Trophoblast cell (in vitro differentiated cells and primary cell): ENCODE data around the gene PIP5K1C.
A peak's percentile ranks its signal among the peaks of the same experiment; 100 is the strongest.

Experiments used
- DNase-seq, 2 donors: peaks; one replicate each; pipeline ENCODE4 v3.0.0-alpha.2; 2016
- H2AFZ ChIP-seq: 2 replicates; pipeline ENCODE4 v1.6.1; 2013; ENCODE audit warnings: low read length, moderate library complexity, mild to moderate bottlenecking; ENCODE audit not compliant: insufficient read depth, poor library complexity
- H2AK5ac ChIP-seq: 2 replicates; pipeline ENCODE4 v1.6.1; 2013; ENCODE audit warnings: mild to moderate bottlenecking, low read length
- H2BK120ac ChIP-seq: 2 replicates; pipeline ENCODE4 v1.6.1; 2013; ENCODE audit warnings: low read length, mild to moderate bottlenecking, moderate library complexity; ENCODE audit not compliant: insufficient read depth, poor library complexity
- H2BK12ac ChIP-seq: 2 replicates; pipeline ENCODE4 v1.6.1; 2013; ENCODE audit warnings: mild to moderate bottlenecking, low read length, moderate library complexity
- H2BK5ac ChIP-seq: 2 replicates; pipeline ENCODE4 v1.6.1; 2013; ENCODE audit warnings: low read length, low read depth, moderate library complexity, mild to moderate bottlenecking; ENCODE audit not compliant: poor library complexity
- H3K14ac ChIP-seq: 2 replicates; pipeline ENCODE4 v1.6.1; 2013; ENCODE audit warnings: mild to moderate bottlenecking, low read length
- H3K18ac ChIP-seq: 2 replicates; pipeline ENCODE4 v1.6.1; 2013; ENCODE audit warnings: mild to moderate bottlenecking, low read length
- H3K23ac ChIP-seq: 2 replicates; pipeline ENCODE4 v1.6.1; 2013; ENCODE audit warnings: low read length
- H3K27ac ChIP-seq: 2 replicates; pipeline ENCODE4 v1.5.1; 2013; ENCODE audit warnings: low read depth, mild to moderate bottlenecking, inconsistent platforms, low read length, moderate library complexity
- H3K27me3 ChIP-seq: 2 replicates; pipeline ENCODE4 v1.6.1; 2013; ENCODE audit warnings: inconsistent platforms, mild to moderate bottlenecking, low read length, moderate library complexity; ENCODE audit not compliant: insufficient read depth
- H3K36me3 ChIP-seq, 2 experiments: 1 replicate in 1 of 2; 2 replicates in 1 of 2; pipeline ENCODE4 v1.6.1; 2013; ENCODE audit warnings: low read length in 2 of 2, mild to moderate bottlenecking in 2 of 2, moderate library complexity in 1 of 2; ENCODE audit not compliant: insufficient read depth in 2 of 2, control insufficient read depth in 1 of 2
- H3K4ac ChIP-seq: 2 replicates; pipeline ENCODE4 v1.6.1; 2013; ENCODE audit warnings: low read depth, mild to moderate bottlenecking, low read length, moderate library complexity
- H3K4me1 ChIP-seq, 2 experiments: 1 replicate in 1 of 2; 2 replicates in 1 of 2; pipeline ENCODE4 v1.6.1; 2013; ENCODE audit warnings: low read length in 2 of 2, mild to moderate bottlenecking in 2 of 2, moderate library complexity in 1 of 2; ENCODE audit not compliant: insufficient read depth in 2 of 2, control insufficient read depth in 1 of 2
- H3K4me2 ChIP-seq: 2 replicates; pipeline ENCODE4 v1.6.1; 2013; ENCODE audit warnings: inconsistent platforms, mild to moderate bottlenecking, low read length, moderate library complexity
- H3K4me3 ChIP-seq: 2 replicates; pipeline ENCODE4 v1.5.1; 2013; ENCODE audit warnings: mild to moderate bottlenecking, low read depth, low read length, inconsistent platforms
- H3K79me1 ChIP-seq: one replicate; pipeline ENCODE4 v1.6.1; 2013; ENCODE audit warnings: low read length
- H3K79me2 ChIP-seq: 2 replicates; pipeline ENCODE4 v1.6.1; 2013; ENCODE audit warnings: low read length, mild to moderate bottlenecking; ENCODE audit not compliant: control insufficient read depth, insufficient read depth, poor library complexity
- H3K9ac ChIP-seq: 2 replicates; pipeline ENCODE4 v1.6.1; 2013; ENCODE audit warnings: mild to moderate bottlenecking, low read length
- H3K9me3 ChIP-seq: 2 replicates; pipeline ENCODE4 v1.6.1; 2013; ENCODE audit warnings: low read depth, mild to moderate bottlenecking, control low read depth, inconsistent platforms, low read length; ENCODE audit not compliant: insufficient read depth
- H4K12ac ChIP-seq: 2 replicates; pipeline ENCODE4 v1.6.1; 2013; ENCODE audit warnings: low read depth, mild to moderate bottlenecking, low read length, moderate library complexity
- H4K8ac ChIP-seq: 2 replicates; pipeline ENCODE4 v1.6.1; 2013; ENCODE audit warnings: low read depth, mild to moderate bottlenecking, low read length, moderate library complexity
- H4K91ac ChIP-seq: one replicate; pipeline ENCODE4 v1.6.1; 2013; ENCODE audit warnings: low read depth, mild to moderate bottlenecking, low read length, moderate library complexity
- WGBS: extraction: QIAGEN DNeasy Blood & Tissue Kit; methylation state at CpG from one replicate; pipeline ENCODE4 v1.1.7; 2013; ENCODE audit warnings: missing lambda C conversion rate; ENCODE audit not compliant: insufficient read length, insufficient coverage; ENCODE audit errors: extremely low coverage; 5-methylcytosine and 5-hydroxymethylcytosine counted together

The PIP5K1C gene

DNA sequence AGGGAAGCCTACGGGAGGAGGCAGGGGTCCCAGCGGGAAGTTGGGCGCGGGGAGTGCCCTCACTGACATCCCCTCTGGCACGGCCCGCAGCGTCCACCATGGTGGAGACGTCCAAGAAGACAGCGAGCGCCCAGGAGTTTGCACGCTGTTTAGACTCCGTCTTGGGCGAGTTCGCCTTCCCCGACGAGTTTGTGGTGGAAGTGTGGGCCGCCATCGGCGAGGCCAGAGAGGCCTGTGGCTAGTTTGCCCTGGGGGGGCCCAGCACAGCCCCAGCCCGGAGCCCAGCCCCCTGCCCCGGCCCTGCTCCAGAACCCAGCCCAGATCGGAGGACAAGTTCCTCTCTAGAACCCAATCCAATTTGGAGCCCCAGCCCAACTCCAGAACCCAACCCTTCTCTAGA, 110.3 kb downstream of the PIP5K1C start:
- no peak overlapping the region for H2AK5ac ChIP-seq
- H2BK120ac ChIP-seq = no peak overlapping the region
- peaks cover 2% of the 10 kb centered on the region for H3K79me1 ChIP-seq
- H3K36me3 ChIP-seq = no peaks in the 10 kb centered on the region
- no peak overlapping the region for H2BK12ac ChIP-seq
- H3K79me2 ChIP-seq = no peaks in the 10 kb centered on the region
- no peak overlapping the region for H3K18ac ChIP-seq
- no peak overlapping the region for H3K27ac ChIP-seq
- no peak overlapping the region for H3K23ac ChIP-seq
- H4K91ac ChIP-seq = no peak overlapping the region
- H3K4me1 ChIP-seq = peaks cover 0 to 3% of the 10 kb centered on the region in 2 experiments
- H3K4ac ChIP-seq = no peak overlapping the region
- H3K4me3 ChIP-seq = no peak overlapping the region
- H3K27me3 ChIP-seq = peaks cover 19% of the 10 kb centered on the region
- no peak overlapping the region for H4K12ac ChIP-seq
- H3K14ac ChIP-seq = no peak overlapping the region
- H3K4me2 ChIP-seq = no peak overlapping the region
- DNase-seq = no peak
- no peak overlapping the region for H4K8ac ChIP-seq
- H2BK5ac ChIP-seq = no peak overlapping the region
- no CpG with 5 or more reads among the region's 22 CpGs for WGBS
- no peak overlapping the region for H3K9ac ChIP-seq
- peaks cover 16% of the 10 kb centered on the region for H3K9me3 ChIP-seq
- no peak overlapping the region for H2AFZ ChIP-seq

DNA sequence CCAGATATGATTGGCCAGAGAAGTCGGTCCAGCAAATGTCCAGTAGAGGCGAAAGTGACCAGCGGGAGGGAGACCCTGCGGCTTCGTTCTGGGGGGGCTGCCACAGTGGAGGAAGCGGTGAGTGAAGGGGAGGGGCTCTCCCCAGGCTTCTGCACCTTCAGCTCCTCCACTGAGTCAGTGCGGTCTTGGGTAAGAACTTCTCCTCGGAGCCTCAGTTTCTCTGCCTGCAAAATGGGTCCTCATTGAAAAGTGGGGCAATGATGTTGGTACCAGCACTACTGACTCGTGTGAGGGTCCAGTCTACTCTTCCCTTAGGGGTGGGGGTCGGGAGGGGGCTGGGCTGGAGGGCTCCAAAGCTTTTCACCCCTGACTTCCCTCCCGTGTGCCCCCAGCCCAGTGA, 110.8 kb downstream of the PIP5K1C start:
- no CpG with 5 or more reads among the region's 11 CpGs for WGBS
- Histone ChIP-seq H3K23ac (no peak overlapping the region), H3K79me1 (peaks cover 2% of the 10 kb centered on the region), H3K4me1 (peaks cover 0 to 3% of the 10 kb centered on the region in 2 experiments), H4K8ac (no peak overlapping the region), H3K9me3 (peaks cover 16% of the 10 kb centered on the region), H3K9ac (no peak overlapping the region), H4K91ac (no peak overlapping the region), H3K4ac (no peak overlapping the region), H2AK5ac (no peak overlapping the region), H2AFZ (no peak overlapping the region), H3K27ac (no peak overlapping the region), H3K4me2 (no peak overlapping the region), H2BK5ac (no peak overlapping the region), H2BK120ac (no peak overlapping the region), H3K79me2 (no peaks in the 10 kb centered on the region), H3K4me3 (no peak overlapping the region), H3K27me3 (peaks cover 20% of the 10 kb centered on the region), H2BK12ac (no peak overlapping the region), H3K36me3 (no peaks in the 10 kb centered on the region), H4K12ac (no peak overlapping the region), H3K18ac (no peak overlapping the region), H3K14ac (no peak overlapping the region)
- DNase-seq = no peak

DNA sequence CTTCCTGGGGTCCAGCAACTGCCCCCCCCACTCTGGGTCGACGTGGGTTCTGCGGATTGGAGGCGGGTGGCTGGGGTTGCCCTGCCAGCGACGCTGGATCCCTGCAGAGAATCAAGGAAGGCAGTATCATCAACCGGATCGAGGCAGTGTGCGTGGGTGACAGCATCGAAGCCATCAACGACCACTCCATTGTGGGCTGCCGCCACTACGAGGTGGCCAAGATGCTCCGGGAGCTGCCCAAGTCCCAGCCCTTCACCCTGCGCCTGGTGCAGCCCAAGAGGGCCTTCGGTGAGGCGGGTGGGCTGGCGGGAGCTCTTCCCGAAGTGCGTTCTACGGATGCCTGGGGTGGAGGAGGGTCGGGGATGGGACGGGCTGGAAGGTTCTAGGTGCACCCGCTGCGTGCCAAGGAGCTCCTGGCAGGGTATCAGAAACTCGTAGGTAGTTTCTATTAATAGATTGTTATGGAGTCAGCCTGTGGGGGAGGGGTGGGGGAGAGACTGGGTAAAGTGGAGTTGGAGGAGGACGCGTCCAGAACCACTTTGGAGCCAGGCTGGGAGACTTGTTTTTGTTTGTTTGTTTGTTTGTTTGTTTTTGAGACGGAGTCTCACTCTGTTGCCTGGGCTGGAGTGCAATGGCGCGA, 113.4 kb downstream of the PIP5K1C start:
- Histone ChIP-seq H4K12ac (no peak overlapping the region), H3K4me3 (no peak overlapping the region), H4K8ac (no peak overlapping the region), H4K91ac (no peak overlapping the region), H3K27ac (no peak overlapping the region), H2BK5ac (no peak overlapping the region), H3K18ac (no peak overlapping the region), H3K4me2 (no peak overlapping the region), H3K23ac (no peak overlapping the region), H3K79me2 (no peaks in the 10 kb centered on the region), H2AK5ac (no peak overlapping the region), H3K79me1 (peaks cover 2% of the 10 kb centered on the region), H3K9ac (no peak overlapping the region), H3K9me3 (peaks cover 14% of the 10 kb centered on the region), H3K27me3 (peaks cover 20% of the 10 kb centered on the region), H3K36me3 (no peaks in the 10 kb centered on the region), H2BK12ac (no peak overlapping the region), H2AFZ (no peak overlapping the region), H3K4me1 (peaks cover 0 to 3% of the 10 kb centered on the region in 2 experiments), H3K14ac (no peak overlapping the region), H3K4ac (no peak overlapping the region), H2BK120ac (no peak overlapping the region)
- no peak for DNase-seq
- WGBS = no CpG with 5 or more reads among the region's 31 CpGs

DNA sequence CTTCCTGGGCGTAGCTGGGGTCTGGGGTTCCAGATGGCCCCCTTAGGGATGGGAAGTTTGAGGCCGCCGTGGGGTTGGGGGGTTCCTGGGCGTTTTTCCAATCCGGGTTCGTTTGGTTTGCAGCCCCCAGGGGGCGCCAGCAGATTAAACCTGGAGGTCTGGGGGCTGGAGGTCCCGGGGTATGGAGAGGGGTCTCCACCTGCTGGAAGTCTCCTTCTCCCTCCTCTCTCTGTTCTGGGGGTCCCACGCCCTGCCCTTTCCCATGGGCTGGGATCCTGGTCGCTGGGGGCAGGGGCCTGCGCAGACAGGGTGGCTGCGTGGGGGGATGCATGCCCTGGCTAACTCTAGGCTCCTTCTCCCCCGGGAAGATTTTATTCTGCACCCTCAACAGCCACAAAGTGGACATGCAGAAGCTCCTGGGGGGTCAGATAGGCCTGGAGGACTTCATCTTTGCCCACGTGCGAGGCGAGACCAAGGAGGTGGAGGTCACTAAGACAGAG, 114.1 kb downstream of the PIP5K1C start:
- Histone ChIP-seq H3K27ac (no peak overlapping the region), H3K27me3 (peaks cover 20% of the 10 kb centered on the region), H2BK120ac (no peak overlapping the region), H3K4me2 (no peak overlapping the region), H3K14ac (no peak overlapping the region), H4K12ac (peak overlapping the region; percentile 51), H3K4ac (no peak overlapping the region), H2BK12ac (no peak overlapping the region), H3K18ac (no peak overlapping the region), H2AK5ac (no peak overlapping the region), H3K79me2 (no peaks in the 10 kb centered on the region), H3K79me1 (peaks cover 2% of the 10 kb centered on the region), H3K4me1 (peaks cover 0 to 3% of the 10 kb centered on the region in 2 experiments), H4K91ac (no peak overlapping the region), H4K8ac (peak overlapping the region; percentile 36), H3K9me3 (peaks cover 8% of the 10 kb centered on the region), H2AFZ (peak overlapping the region; percentile 69), H3K9ac (no peak overlapping the region), H2BK5ac (no peak overlapping the region), H3K4me3 (no peak overlapping the region), H3K23ac (no peak overlapping the region), H3K36me3 (no peaks in the 10 kb centered on the region)
- no peak for DNase-seq
- WGBS = no CpG with 5 or more reads among the region's 16 CpGs
